GM12865 (cell line): ENCODE measurements around the gene NUB1.

ENCODE experiments used
- DNase-seq: peaks from one replicate; pipeline ENCODE4 v3.0.0; 2010; ENCODE audit warnings: low read depth
- H3K4me3 ChIP-seq: 2 replicates; pipeline ENCODE4 v1.5.1; 2011; ENCODE audit warnings: mild to moderate bottlenecking, low read depth, low read length, control low read depth
- TF ChIP-seq, protein P1 (sequence below): IDR thresholded peaks from 2 replicates; pipeline ENCODE4 v1.5.1; 2011; ENCODE audit warnings: low read length, control low read depth, low read depth, inconsistent platforms; ENCODE audit not compliant: insufficient read depth; ENCODE audit errors: missing control alignments

The NUB1 gene

GRCh38 chr7:151412318-151412717 is 70.7 kb downstream of the NUB1 start:
- H3K4me3 ChIP-seq, result no peak overlapping the region
- DNase-seq, result no peak
- TF ChIP-seq, protein P1, sequence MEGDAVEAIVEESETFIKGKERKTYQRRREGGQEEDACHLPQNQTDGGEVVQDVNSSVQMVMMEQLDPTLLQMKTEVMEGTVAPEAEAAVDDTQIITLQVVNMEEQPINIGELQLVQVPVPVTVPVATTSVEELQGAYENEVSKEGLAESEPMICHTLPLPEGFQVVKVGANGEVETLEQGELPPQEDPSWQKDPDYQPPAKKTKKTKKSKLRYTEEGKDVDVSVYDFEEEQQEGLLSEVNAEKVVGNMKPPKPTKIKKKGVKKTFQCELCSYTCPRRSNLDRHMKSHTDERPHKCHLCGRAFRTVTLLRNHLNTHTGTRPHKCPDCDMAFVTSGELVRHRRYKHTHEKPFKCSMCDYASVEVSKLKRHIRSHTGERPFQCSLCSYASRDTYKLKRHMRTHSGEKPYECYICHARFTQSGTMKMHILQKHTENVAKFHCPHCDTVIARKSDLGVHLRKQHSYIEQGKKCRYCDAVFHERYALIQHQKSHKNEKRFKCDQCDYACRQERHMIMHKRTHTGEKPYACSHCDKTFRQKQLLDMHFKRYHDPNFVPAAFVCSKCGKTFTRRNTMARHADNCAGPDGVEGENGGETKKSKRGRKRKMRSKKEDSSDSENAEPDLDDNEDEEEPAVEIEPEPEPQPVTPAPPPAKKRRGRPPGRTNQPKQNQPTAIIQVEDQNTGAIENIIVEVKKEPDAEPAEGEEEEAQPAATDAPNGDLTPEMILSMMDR, result no peak

GRCh38 chr7:151413241-151413640 is 71.6 kb downstream of the NUB1 start:
- no peak overlapping the region for H3K4me3 ChIP-seq
- TF ChIP-seq, protein P1, result no peak
- no peak for DNase-seq

GRCh38 chr7:151415375-151416105 is 73.9 kb downstream of the NUB1 start:
- no peak overlapping the region for H3K4me3 ChIP-seq
- TF ChIP-seq, protein P1, result no peak
- no peak for DNase-seq

DNA sequence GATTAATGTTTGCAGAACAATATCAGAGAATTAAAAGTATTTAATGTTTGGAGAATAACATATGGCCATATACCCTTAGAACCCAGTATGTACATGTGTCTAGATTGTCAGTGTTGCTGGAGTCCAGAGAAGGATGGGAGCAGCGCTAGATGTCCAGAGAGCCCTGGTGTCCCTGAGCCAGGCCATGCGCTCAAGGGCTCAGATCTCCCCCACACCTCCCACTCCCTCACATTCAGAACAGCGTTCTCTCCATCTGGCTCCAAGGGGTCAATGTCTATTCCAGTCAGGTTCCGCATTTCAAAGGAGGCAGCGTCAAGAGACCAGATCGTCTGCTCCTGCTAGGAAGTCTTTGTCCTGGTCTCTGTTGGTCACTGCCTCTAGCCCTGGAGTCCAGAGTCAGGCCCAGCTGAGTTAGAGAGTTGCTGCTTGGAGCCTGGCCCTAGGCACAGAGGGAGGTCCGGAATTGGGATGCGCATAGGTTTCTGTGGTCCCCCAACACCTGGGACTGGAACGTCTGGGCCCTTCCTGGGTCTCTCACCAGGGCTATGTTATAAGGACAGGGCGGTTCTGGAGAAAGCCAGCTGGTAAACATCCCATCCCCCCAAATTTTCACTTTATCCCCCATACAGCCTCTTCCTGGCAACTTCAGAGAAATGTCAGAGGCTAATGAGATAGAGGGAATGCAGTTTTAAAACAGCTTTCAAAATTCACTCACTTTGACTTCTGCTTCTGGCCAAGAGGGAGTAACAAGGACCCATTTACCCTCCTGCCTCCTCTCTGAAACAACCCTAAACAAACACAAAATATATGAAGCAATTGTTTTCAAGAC is 74.7 kb downstream of the NUB1 start:
- DNase-seq, result no peak
- H3K4me3 ChIP-seq, result no peak overlapping the region
- TF ChIP-seq, protein P1, result no peak

DNA sequence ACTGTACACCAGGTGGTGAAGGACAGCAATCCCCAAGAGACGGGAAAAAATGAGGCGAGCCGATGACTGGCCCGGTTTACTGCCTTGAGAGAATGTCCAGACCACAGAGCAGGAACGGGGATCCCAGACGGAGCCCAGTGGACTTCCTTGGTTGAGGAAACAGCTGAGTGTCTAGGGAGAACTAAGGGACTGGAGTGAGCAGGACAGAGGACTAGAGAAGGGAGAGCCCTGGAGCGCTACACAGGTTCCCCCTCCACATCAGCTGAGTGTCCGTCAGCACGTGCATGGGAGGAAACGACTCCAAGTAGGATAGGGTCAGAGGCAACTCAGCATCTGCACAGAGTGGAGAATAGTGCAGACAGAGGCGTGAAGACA is 75.3 kb downstream of the NUB1 start:
- TF ChIP-seq, protein P1, result no peak
- H3K4me3 ChIP-seq, result no peak overlapping the region
- DNase-seq, result no peak

DNA sequence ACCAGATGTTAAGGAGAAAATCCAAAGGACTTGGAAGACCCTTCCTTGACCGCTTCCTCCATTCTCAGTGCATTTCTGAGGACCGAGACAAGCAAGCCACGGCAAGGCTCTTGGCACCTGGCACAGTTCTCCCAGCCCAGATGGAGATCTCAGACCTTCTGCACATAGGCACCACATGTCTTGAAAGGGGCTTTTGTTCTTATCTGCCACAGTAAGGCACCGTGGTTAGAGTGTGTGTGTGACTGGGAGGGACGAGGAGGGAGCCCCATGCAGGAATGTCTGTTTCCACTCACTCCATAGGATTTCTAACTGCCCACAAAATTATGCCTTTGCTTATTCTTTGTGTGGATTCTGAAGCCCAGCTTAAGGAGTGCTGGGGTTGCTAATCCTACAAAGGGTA is 78.5 kb downstream of the NUB1 start:
- no peak overlapping the region for H3K4me3 ChIP-seq
- TF ChIP-seq, protein P1, result no peak
- no peak for DNase-seq
